GM12878 (cell line): Measurements from ENCODE around the gene PEX11A. TPM values are rescaled to one million over a fixed set of nuclear protein-coding genes. Genes with fewer than 3 reads are reported as not detected.

Source experiments
- ATAC-seq: fragments of 200-7000 bp; cut with Tn5 transposase; 3 replicates; pipeline ENCODE4 v1.9.1; 2020; ENCODE audit warnings: mild to moderate bottlenecking, moderate library complexity
- BruUV-seq: library from RNA; stranded (reverse); fragments of 400-500 nt; replicated peaks from 2 replicates; lab custom pipeline; 2021; lab: Mats Ljungman, UMichigan
- CTCF ChIA-PET: fragments of 300-600 bp; sonication (Branson Sonifier 250); formaldehyde crosslinking; extraction: SDS; loops from one replicate; lab custom pipeline; 2021; ENCODE audit warnings: inconsistent platforms; lab: Yijun Ruan, JAX
- POLR2A ChIA-PET: fragments of 350-600 bp; formaldehyde crosslinking; extraction: SDS; loops from one replicate; lab custom pipeline; 2021; ENCODE audit warnings: inconsistent platforms; lab: Charles Lee
- RAD21 ChIA-PET: fragments of 300-600 bp; sonication (Branson Sonifier 250); formaldehyde crosslinking; loops from one replicate; lab custom pipeline; 2023; ENCODE audit warnings: antibody characterized with exemption; ENCODE audit not compliant: unreplicated experiment; lab: Charles Lee
- SMC1A ChIA-PET: fragments of 300-600 bp; sonication (Branson Sonifier 250); formaldehyde crosslinking; loops from one replicate; lab custom pipeline; 2023; ENCODE audit not compliant: unreplicated experiment, uncharacterized antibody; lab: Charles Lee
- DNase-seq: peaks from one replicate; pipeline ENCODE4 v3.0.0-alpha.2; 2011; ENCODE audit warnings: low read depth, low spot score
- FAIRE-seq: peaks from 3 replicates; lab custom pipeline; 2011; peaks lifted over from hg19 to GRCh38; lab: Jason Lieb, UNC
- H2AFZ ChIP-seq: 2 replicates; pipeline ENCODE4 v1.6.0; 2011; ENCODE audit warnings: low read depth, low read length, control low read depth; ENCODE audit not compliant: control insufficient read depth
- H3K27ac ChIP-seq: 2 replicates; pipeline ENCODE4 v1.5.1; 2011; ENCODE audit warnings: control low read depth; ENCODE audit not compliant: control insufficient read depth, insufficient read depth
- H3K27me3 ChIP-seq, 2 experiments: replicated peaks in 1 of 2; 2 replicates each; pipeline versions ENCODE4 v1.6.0 to v1.6.1; 2011; ENCODE audit warnings: low read length in 1 of 2; ENCODE audit not compliant: control insufficient read depth in 2 of 2, insufficient read depth in 2 of 2
- H3K36me3 ChIP-seq, 2 experiments: 2 replicates each; pipeline ENCODE4 v1.5.1; 2011; ENCODE audit warnings: low read length in 1 of 2; ENCODE audit not compliant: control insufficient read depth in 2 of 2, insufficient read depth in 2 of 2
- H3K4me1 ChIP-seq: 2 replicates; pipeline ENCODE4 v1.6.1; 2011; ENCODE audit warnings: mild to moderate bottlenecking, low read length, moderate library complexity, mixed read lengths; ENCODE audit not compliant: control insufficient read depth, insufficient read depth
- H3K4me2 ChIP-seq: 2 replicates; pipeline ENCODE4 v1.6.0; 2011; ENCODE audit warnings: control low read depth; ENCODE audit not compliant: control insufficient read depth, insufficient read depth
- H3K4me3 ChIP-seq: fragments of 200-600 bp; sonication (generic); 2 replicates; pipeline ENCODE4 v1.5.1; 2016
- H3K79me2 ChIP-seq: 2 replicates; pipeline ENCODE4 v1.6.0; 2011; ENCODE audit warnings: low read length; ENCODE audit not compliant: control insufficient read depth, insufficient read depth
- H3K9ac ChIP-seq: 2 replicates; pipeline ENCODE4 v1.8.0; 2011; ENCODE audit warnings: low read length, control low read depth, mixed read lengths; ENCODE audit not compliant: control insufficient read depth, insufficient read depth
- H3K9me3 ChIP-seq: replicated peaks from 3 replicates; pipeline ENCODE4 v1.5.1; 2011; ENCODE audit warnings: mild to moderate bottlenecking, low read length; ENCODE audit not compliant: control insufficient read depth, insufficient read depth
- H4K20me1 ChIP-seq: 2 replicates; pipeline ENCODE4 v1.6.0; 2011; ENCODE audit not compliant: control insufficient read depth, insufficient read depth
- BMI1 ChIP-seq: fragments of 450-650 bp; IDR thresholded peaks from 2 replicates; pipeline ENCODE4 v1.6.1; 2016; ENCODE audit warnings: mild to moderate bottlenecking, moderate library complexity, borderline replicate concordance
- CHD4 ChIP-seq: fragments of 200-600 bp; sonication (generic); IDR thresholded peaks from 2 replicates; pipeline ENCODE4 v1.6.1; 2016; ENCODE audit warnings: mild to moderate bottlenecking
- FOXM1 ChIP-seq: IDR thresholded peaks from 2 replicates; pipeline ENCODE4 v1.6.1; 2012; ENCODE audit warnings: low read depth, mild to moderate bottlenecking, inconsistent platforms, low read length, moderate library complexity
- HDAC6 ChIP-seq: fragments of 200-600 bp; sonication (generic); IDR thresholded peaks from one replicate; pipeline ENCODE4 v1.8.0; 2017; ENCODE audit warnings: antibody characterized with exemption; ENCODE audit not compliant: unreplicated experiment
- NFYA ChIP-seq: IDR thresholded peaks from 2 replicates; pipeline ENCODE4 v1.6.1; 2011; ENCODE audit warnings: low read depth, mild to moderate bottlenecking, low read length, improper control_type of control experiment, borderline replicate concordance
- TARDBP ChIP-seq: IDR thresholded peaks from 2 replicates; pipeline ENCODE4 v1.6.1; 2016; ENCODE audit warnings: borderline replicate concordance
- WRNIP1 ChIP-seq: IDR thresholded peaks from 2 replicates; pipeline ENCODE4 v1.6.1; 2011; ENCODE audit warnings: low read depth, low read length, improper control_type of control experiment, borderline replicate concordance
- WGBS: methylation state at CpG from one replicate; pipeline ENCODE4 v1.1.6; 2016; ENCODE audit warnings: low lambda C conversion rate; ENCODE audit not compliant: insufficient replicate concordance, insufficient coverage; ENCODE audit errors: missing lambda C conversion rate; 5-methylcytosine and 5-hydroxymethylcytosine counted together
- in situ Hi-C: fragments of 300-500 bp; cut with MboI; formaldehyde crosslinking; loops from 9 replicates; pipeline ENCODE4 v1.14.3; 2018; ENCODE audit warnings: mixed read lengths
- intact Hi-C: fragments of 100-400 bp; cut with micrococcal nuclease; formaldehyde crosslinking; loops from one replicate; pipeline ENCODE4 v1.14.2; 2022; ENCODE audit not compliant: unreplicated experiment
- polyA plus RNA-seq, 11 experiments: library from polyadenylated mRNA; depleted of rRNA in 4 of 11; unstranded in 6 of 11; stranded (reverse) in 5 of 11; fragments of >200 nt; fragmentation: Nextera tagmentation in 4 of 11; fragmentation: Illumina TruSeq in 1 of 11; extraction: Ambion mirVana in 4 of 11; extraction: Trizol in 1 of 11; gene quantifications; 1 replicate in 1 of 11; 2 replicates in 10 of 11; pipeline versions ENCODE4 v1.2.1 to v1.2.3, GENCODE V29; 2011 to 2016; ENCODE audit warnings: inconsistent platforms in 2 of 11, missing spikeins in 2 of 11, low read depth in 1 of 11
- total RNA-seq, 4 experiments: library from RNA; depleted of rRNA in 3 of 4; stranded (reverse); fragments of >200 nt in 3 of 4; fragmentation: Illumina TruSeq in 1 of 4; extraction: Trizol in 1 of 4; gene quantifications; 2 replicates each; pipeline versions ENCODE4 v1.2.1 to v1.2.3, GENCODE V29; 2013 to 2021
- TF ChIP-seq, protein P1 (sequence below): fragments of 150-350 bp; IDR thresholded peaks from 2 replicates; pipeline ENCODE4 v1.6.1; 2016; ENCODE audit warnings: low read depth, low read length
- TF ChIP-seq, protein P2 (sequence below): fragments of 450-650 bp; formaldehyde crosslinking; IDR thresholded peaks from 2 replicates; pipeline ENCODE4 v1.4.0; 2022; ENCODE audit warnings: mild to moderate bottlenecking, moderate library complexity

PEX11A gene
- total and polyA plus RNA-seq, 10 of the 15 experiments (the other 5 are each of a cell fraction or from before 2014, with no cell fraction given), result 1.4 to 2.8 (median 2.0) TPM

DNA sequence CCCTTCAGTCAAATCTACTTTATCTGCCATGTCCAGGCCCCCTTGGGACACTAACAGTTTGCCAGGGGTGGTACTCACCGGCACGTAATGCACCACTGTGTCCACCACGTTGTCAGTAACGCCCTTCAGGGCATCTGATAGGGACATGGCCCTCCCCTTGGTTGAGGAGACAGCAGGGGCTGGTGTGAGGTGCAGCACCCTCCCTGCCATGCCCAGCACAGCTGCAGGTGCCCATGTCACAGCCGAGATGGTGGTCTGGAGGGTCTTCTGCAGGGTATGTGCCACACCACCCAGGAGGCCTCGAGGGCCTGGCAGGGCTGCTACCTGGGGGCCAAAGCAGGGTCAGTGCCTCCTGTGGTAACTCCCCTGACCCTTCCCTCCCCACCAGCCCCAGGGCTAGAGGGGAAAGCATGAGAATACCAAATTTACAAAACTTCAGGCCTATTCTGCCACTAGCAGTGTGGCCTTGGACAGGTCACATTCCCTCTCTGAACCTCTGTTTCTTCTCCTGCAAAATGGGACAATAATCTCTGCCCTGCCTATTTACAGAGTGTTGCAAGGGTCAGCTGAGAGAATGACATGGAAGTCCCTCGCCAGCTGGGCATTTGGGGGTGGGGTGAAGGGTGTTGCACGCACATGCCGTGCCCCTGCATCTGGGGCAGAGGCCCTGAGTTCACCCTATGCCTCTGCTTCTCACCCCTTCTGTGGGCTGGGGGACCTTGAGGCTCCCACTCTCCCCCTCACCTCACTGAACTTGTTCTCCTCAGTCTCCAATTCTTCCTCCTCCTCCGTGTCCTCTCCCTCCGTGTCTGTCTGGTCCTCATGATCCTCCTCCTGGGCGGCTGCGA, 23.5 kb downstream of the PEX11A start (continued):
- no peak for TF ChIP-seq BMI1
- TF ChIP-seq, protein P1, sequence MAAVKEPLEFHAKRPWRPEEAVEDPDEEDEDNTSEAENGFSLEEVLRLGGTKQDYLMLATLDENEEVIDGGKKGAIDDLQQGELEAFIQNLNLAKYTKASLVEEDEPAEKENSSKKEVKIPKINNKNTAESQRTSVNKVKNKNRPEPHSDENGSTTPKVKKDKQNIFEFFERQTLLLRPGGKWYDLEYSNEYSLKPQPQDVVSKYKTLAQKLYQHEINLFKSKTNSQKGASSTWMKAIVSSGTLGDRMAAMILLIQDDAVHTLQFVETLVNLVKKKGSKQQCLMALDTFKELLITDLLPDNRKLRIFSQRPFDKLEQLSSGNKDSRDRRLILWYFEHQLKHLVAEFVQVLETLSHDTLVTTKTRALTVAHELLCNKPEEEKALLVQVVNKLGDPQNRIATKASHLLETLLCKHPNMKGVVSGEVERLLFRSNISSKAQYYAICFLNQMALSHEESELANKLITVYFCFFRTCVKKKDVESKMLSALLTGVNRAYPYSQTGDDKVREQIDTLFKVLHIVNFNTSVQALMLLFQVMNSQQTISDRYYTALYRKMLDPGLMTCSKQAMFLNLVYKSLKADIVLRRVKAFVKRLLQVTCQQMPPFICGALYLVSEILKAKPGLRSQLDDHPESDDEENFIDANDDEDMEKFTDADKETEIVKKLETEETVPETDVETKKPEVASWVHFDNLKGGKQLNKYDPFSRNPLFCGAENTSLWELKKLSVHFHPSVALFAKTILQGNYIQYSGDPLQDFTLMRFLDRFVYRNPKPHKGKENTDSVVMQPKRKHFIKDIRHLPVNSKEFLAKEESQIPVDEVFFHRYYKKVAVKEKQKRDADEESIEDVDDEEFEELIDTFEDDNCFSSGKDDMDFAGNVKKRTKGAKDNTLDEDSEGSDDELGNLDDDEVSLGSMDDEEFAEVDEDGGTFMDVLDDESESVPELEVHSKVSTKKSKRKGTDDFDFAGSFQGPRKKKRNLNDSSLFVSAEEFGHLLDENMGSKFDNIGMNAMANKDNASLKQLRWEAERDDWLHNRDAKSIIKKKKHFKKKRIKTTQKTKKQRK, result no peak

DNA sequence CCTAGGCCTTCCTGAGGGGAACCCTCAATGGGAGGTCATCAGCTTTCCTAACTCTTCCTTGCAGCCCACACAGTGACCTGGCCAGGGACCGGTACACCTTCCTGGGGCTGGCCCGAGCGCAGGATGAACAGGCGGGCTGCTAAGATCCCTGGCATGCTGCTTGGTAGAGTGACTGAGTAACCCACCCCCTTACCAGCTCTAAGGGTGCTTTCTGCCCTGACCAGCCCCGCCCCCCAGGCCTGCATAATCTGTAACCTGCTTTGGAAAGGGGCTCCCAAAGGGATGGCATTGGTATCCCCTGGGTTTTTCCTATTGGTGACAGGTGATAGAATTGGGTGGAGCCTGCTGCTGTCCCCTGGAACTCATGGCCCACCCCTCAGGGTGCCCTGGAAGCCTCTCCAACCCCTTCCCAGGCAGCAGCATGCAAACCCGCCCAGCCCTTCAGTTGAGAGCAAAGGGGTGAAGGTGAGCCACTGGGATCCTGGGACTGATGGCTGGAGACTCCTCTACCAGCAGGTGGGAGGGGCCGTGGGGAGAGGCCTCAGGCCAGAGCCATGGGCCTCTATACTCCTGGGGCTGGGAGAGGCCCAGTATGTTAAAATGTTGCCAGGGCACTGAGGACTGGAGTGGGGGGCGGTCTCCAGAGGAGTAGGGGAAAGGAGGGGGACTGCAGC, 24.2 kb downstream of the PEX11A start:
- H3K36me3 ChIP-seq, result no peaks in the 10 kb centered on the region
- in situ Hi-C loops, result no loop called here
- no peaks in the 10 kb centered on the region for H3K9me3 ChIP-seq
- ChIA-PET POLR2A (no interaction called here), RAD21 (no interaction called here), CTCF (no interaction called here), SMC1A (interaction anchor here (0.6 kb wide), 1 partner anchor 248 kb away, joined by 3 read pairs; no protein-coding TSS in a partner anchor)
- H3K4me1 ChIP-seq, result no peaks in the 10 kb centered on the region
- intact Hi-C loops, result no loop called here
- BruUV-seq, result no TSS peak
- WGBS, result 61% methylated on average over 7 of the region's 8 CpGs
- H3K79me2 ChIP-seq, result no peaks in the 10 kb centered on the region
- peaks cover 0 to 2% of the 10 kb centered on the region in 2 experiments; a peak in 1 of 4 replicates for H3K27me3 ChIP-seq
- no peak overlapping the region for H3K4me3 ChIP-seq
- H3K9ac ChIP-seq, result no peak overlapping the region; the same call in 1 of the 2 replicates
- no peak for ATAC-seq
- FAIRE-seq, result no peak
- peak overlapping the region; percentile 58; the same call in 1 of the 2 replicates for H2AFZ ChIP-seq
- no peak for DNase-seq
- no peak overlapping the region for H3K27ac ChIP-seq
- H4K20me1 ChIP-seq, result no peaks in the 10 kb centered on the region
- H3K4me2 ChIP-seq, result peak overlapping the region; percentile 64; the same call in 1 of the 2 replicates
- no peak for TF ChIP-seq NFYA
- no peak for TF ChIP-seq WRNIP1
- TF ChIP-seq FOXM1, result no peak
- TF ChIP-seq, protein P2, sequence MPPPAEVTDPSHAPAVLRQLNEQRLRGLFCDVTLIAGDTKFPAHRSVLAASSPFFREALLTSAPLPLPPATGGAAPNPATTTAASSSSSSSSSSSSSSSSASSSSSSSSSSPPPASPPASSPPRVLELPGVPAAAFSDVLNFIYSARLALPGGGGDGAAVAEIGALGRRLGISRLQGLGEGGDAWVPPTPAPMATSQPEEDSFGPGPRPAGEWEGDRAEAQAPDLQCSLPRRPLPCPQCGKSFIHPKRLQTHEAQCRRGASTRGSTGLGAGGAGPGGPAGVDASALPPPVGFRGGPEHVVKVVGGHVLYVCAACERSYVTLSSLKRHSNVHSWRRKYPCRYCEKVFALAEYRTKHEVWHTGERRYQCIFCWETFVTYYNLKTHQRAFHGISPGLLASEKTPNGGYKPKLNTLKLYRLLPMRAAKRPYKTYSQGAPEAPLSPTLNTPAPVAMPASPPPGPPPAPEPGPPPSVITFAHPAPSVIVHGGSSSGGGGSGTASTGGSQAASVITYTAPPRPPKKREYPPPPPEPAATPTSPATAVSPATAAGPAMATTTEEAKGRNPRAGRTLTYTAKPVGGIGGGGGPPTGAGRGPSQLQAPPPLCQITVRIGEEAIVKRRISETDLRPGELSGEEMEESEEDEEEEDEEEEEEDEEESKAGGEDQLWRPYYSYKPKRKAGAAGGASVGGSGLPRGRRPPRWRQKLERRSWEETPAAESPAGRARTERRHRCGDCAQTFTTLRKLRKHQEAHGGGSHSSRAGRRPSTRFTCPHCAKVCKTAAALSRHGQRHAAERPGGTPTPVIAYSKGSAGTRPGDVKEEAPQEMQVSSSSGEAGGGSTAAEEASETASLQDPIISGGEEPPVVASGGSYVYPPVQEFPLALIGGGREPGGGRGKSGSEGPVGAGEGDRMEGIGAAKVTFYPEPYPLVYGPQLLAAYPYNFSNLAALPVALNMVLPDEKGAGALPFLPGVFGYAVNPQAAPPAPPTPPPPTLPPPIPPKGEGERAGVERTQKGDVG (CRISPR knock-in tag), result no peak
- TF ChIP-seq TARDBP, result no peak
- TF ChIP-seq CHD4, result no peak
- TF ChIP-seq HDAC6, result no peak
